K562 (cell line): Measurements from ENCODE around the gene SHTN1. TPM values are rescaled to one million over a fixed set of nuclear protein-coding genes. Genes with fewer than 3 reads are reported as not detected.
A peak's percentile ranks its signal among the peaks of the same experiment; 100 is the strongest.

Source experiments
- ATAC-seq: fragments of 200-7000 bp; cut with Tn5 transposase; 3 replicates; pipeline ENCODE4 v1.9.1; 2020; ENCODE audit warnings: moderate library complexity
- BruUV-seq: library from RNA; stranded (reverse); fragments of 400-500 nt; replicated peaks from 2 replicates; lab custom pipeline; 2021; lab: Mats Ljungman, UMichigan
- CTCF ChIA-PET: fragments of 300-600 bp; formaldehyde crosslinking; extraction: SDS; loops from one replicate; lab custom pipeline; 2021; ENCODE audit warnings: low intra/inter-chr PET ratio; lab: Yijun Ruan, JAX
- POLR2A ChIA-PET: fragments of 300-600, 350-650 bp; sonication (Branson Sonifier 250); formaldehyde crosslinking; extraction: SDS; loops from one replicate; lab custom pipeline; 2021; ENCODE audit warnings: antibody characterized with exemption, inconsistent platforms; lab: Yijun Ruan, JAX
- DNase-seq, 4 experiments: peaks; one replicate each; pipeline versions ENCODE4 v3.0.0 to v3.0.0-alpha.2; 2011 to 2018; ENCODE audit warnings: low spot score in 3 of 4, mixed read lengths in 3 of 4; ENCODE audit errors: extremely low read depth in 1 of 4
- FAIRE-seq: peaks from 2 replicates; lab custom pipeline; 2011; peaks lifted over from hg19 to GRCh38; lab: Jason Lieb, UNC
- H2AFZ ChIP-seq: 2 replicates; pipeline ENCODE4 v1.6.0; 2011; ENCODE audit warnings: low read depth, low read length, control low read depth, inconsistent platforms
- H3K27ac ChIP-seq: fragments of 200-600 bp; 3 replicates; pipeline ENCODE4 v1.8.0; 2011; ENCODE audit warnings: low read depth, mild to moderate bottlenecking, control low read depth, inconsistent platforms, low read length, moderate library complexity, mixed read lengths; ENCODE audit errors: extremely low read depth
- H3K27me3 ChIP-seq, 2 experiments: fragments of 300-600 bp in 1 of 2; 2 replicates in 1 of 2; 3 replicates in 1 of 2; pipeline versions ENCODE4 v1.6.0 to v1.8.0; 2011; ENCODE audit warnings: inconsistent platforms in 2 of 2, low read length in 2 of 2, mild to moderate bottlenecking in 1 of 2, mixed read lengths in 1 of 2, moderate library complexity in 1 of 2; ENCODE audit not compliant: control insufficient read depth in 2 of 2, insufficient read depth in 2 of 2
- H3K36me3 ChIP-seq: fragments of 300-600 bp; 3 replicates; pipeline ENCODE4 v1.8.0; 2011; ENCODE audit warnings: mild to moderate bottlenecking, low read length, inconsistent platforms; ENCODE audit not compliant: control insufficient read depth, insufficient read depth
- H3K4me1 ChIP-seq, 2 experiments: fragments of 200-600 bp in 1 of 2; replicated peaks in 1 of 2; 2 replicates in 1 of 2; 3 replicates in 1 of 2; pipeline versions ENCODE4 v1.5.1 to v1.8.0; 2011; ENCODE audit warnings: inconsistent platforms in 2 of 2, low read length in 2 of 2, mild to moderate bottlenecking in 1 of 2, mixed read lengths in 1 of 2, moderate library complexity in 1 of 2; ENCODE audit not compliant: control insufficient read depth in 2 of 2, insufficient read depth in 2 of 2
- H3K4me2 ChIP-seq: 2 replicates; pipeline ENCODE4 v1.6.1; 2011; ENCODE audit warnings: low read length, control low read depth, inconsistent platforms, mixed read lengths; ENCODE audit not compliant: insufficient read depth
- H3K4me3 ChIP-seq: fragments of 200-600 bp; sonication (generic), shearing (Covaris generic); 2 replicates; pipeline ENCODE4 v1.5.1; 2016; ENCODE audit warnings: control low read depth, inconsistent platforms
- H3K79me2 ChIP-seq: fragments of 200-600 bp; 3 replicates; pipeline ENCODE4 v1.8.0; 2011; ENCODE audit warnings: low read length, inconsistent platforms; ENCODE audit not compliant: control insufficient read depth, insufficient read depth
- H3K9ac ChIP-seq, 2 experiments: 2 replicates each; pipeline versions ENCODE4 v1.6.0 to v1.6.1; 2011; ENCODE audit warnings: low read depth in 2 of 2, low read length in 2 of 2, control low read depth in 1 of 2, inconsistent platforms in 1 of 2, mild to moderate bottlenecking in 1 of 2, mixed read lengths in 1 of 2; ENCODE audit not compliant: insufficient read depth in 1 of 2
- H3K9me1 ChIP-seq: one replicate; pipeline ENCODE4 v1.6.0; 2011; ENCODE audit warnings: inconsistent platforms, mild to moderate bottlenecking, low read length, moderate library complexity; ENCODE audit not compliant: control insufficient read depth, insufficient read depth
- H3K9me3 ChIP-seq: replicated peaks from 2 replicates; pipeline ENCODE4 v1.5.1; 2011; ENCODE audit warnings: low read depth, low read length, inconsistent platforms; ENCODE audit not compliant: control insufficient read depth, insufficient read depth
- H4K20me1 ChIP-seq: replicated peaks from 2 replicates; pipeline ENCODE4 v1.6.1; 2011; ENCODE audit warnings: low read length, inconsistent platforms, mixed read lengths; ENCODE audit not compliant: control insufficient read depth, insufficient read depth
- CC2D1A ChIP-seq: fragments of 450-650 bp; IDR thresholded peaks from 2 replicates; pipeline ENCODE4 v1.6.1; 2017; ENCODE audit warnings: mild to moderate bottlenecking
- HEY1 ChIP-seq: fragments of 250-450 bp; sonication (Bioruptor Pico); IDR thresholded peaks from 2 replicates; pipeline ENCODE4 v1.5.0; 2020; ENCODE audit warnings: mild to moderate bottlenecking, moderate library complexity, borderline replicate concordance
- HMG20A ChIP-seq: fragments of 450-650 bp; formaldehyde crosslinking; conservative IDR thresholded peaks from 2 replicates; pipeline ENCODE4 v1.4.0; 2020; ENCODE audit warnings: mild to moderate bottlenecking, mixed read lengths
- NFYB ChIP-seq: IDR thresholded peaks from 2 replicates; pipeline ENCODE4 v1.6.1; 2011; ENCODE audit warnings: mild to moderate bottlenecking, moderate library complexity; ENCODE audit not compliant: insufficient read length; ENCODE audit errors: extremely low read depth
- ZFP36 ChIP-seq: fragments of 150-350 bp; IDR thresholded peaks from 2 replicates; pipeline ENCODE4 v1.6.1; 2018; ENCODE audit warnings: low read length, low read depth; ENCODE audit not compliant: partially characterized antibody
- ZKSCAN1 ChIP-seq: fragments of 150-350 bp; IDR thresholded peaks from 2 replicates; pipeline ENCODE4 v1.6.1; 2016; ENCODE audit warnings: low read depth, low read length
- ZZZ3 ChIP-seq: fragments of 450-650 bp; IDR thresholded peaks from 2 replicates; pipeline ENCODE4 v1.6.1; 2016; ENCODE audit warnings: antibody characterized with exemption, mild to moderate bottlenecking, moderate library complexity
- WGBS: fragments of 100-300 bp; shearing (Covaris generic); methylation state at CpG from one replicate; pipeline ENCODE4 v1.1.6; 2016; ENCODE audit warnings: low coverage, mixed read lengths; ENCODE audit not compliant: insufficient coverage; ENCODE audit errors: missing lambda C conversion rate; 5-methylcytosine and 5-hydroxymethylcytosine counted together
- in situ Hi-C: fragments of 300-500 bp; cut with MboI; formaldehyde crosslinking; loops from 4 replicates; pipeline ENCODE4 v1.15.0; 2018; ENCODE audit warnings: inconsistent platforms, mixed read lengths
- intact Hi-C: fragments of 100-400 bp; cut with micrococcal nuclease; formaldehyde crosslinking; loops from 2 replicates; pipeline ENCODE4 v1.14.2; 2022
- polyA plus RNA-seq, 8 experiments: library from polyadenylated mRNA; depleted of rRNA in 4 of 8; stranded (reverse) in 5 of 8; unstranded in 3 of 8; fragments of >200 nt; fragmentation: Nextera tagmentation in 2 of 8; fragmentation: Illumina TruSeq in 1 of 8; extraction: Ambion mirVana in 2 of 8; extraction: Trizol in 1 of 8; gene quantifications; 2 replicates each; pipeline versions ENCODE4 v1.2.1 to v1.2.3, GENCODE V29; 2011 to 2014; ENCODE audit warnings: inconsistent platforms in 1 of 8, missing spikeins in 1 of 8
- total RNA-seq, 7 experiments: library from RNA; depleted of rRNA in 6 of 7; stranded (reverse); fragments of >200 nt in 6 of 7; fragmentation: Illumina TruSeq in 2 of 7; extraction: Trizol in 2 of 7; gene quantifications; 2 replicates each; pipeline versions ENCODE4 v1.2.1 to v1.2.3, GENCODE V29; 2011 to 2021; ENCODE audit warnings: low replicate concordance in 1 of 7
- TF ChIP-seq, protein P1 (sequence below): fragments of 250-450 bp; sonication (Bioruptor Pico); IDR thresholded peaks from 2 replicates; pipeline ENCODE4 v1.5.0; 2021
- TF ChIP-seq, protein P2 (sequence below): sonication (generic); formaldehyde crosslinking; IDR thresholded peaks from 2 replicates; pipeline ENCODE4 v1.4.0; 2020; ENCODE audit warnings: mild to moderate bottlenecking, missing genetic modification reagents
- TF ChIP-seq, protein P3 (sequence below): sonication (generic); formaldehyde crosslinking; IDR thresholded peaks from 2 replicates; pipeline ENCODE4 v1.8.0; 2022; ENCODE audit warnings: mild to moderate bottlenecking, missing genetic modification reagents
- TF ChIP-seq, protein P4 (sequence below): fragments of 250-450 bp; sonication (Bioruptor Pico); IDR thresholded peaks from 2 replicates; pipeline ENCODE4 v1.8.0; 2021; ENCODE audit warnings: moderate library complexity, mild to moderate bottlenecking, inconsistent platforms

Gene SHTN1
- total and polyA plus RNA-seq, 9 of the 15 experiments (the other 6 are each of a cell fraction or from before 2014, with no cell fraction given), result 5.4 to 21.3 (median 13.3) TPM

DNA sequence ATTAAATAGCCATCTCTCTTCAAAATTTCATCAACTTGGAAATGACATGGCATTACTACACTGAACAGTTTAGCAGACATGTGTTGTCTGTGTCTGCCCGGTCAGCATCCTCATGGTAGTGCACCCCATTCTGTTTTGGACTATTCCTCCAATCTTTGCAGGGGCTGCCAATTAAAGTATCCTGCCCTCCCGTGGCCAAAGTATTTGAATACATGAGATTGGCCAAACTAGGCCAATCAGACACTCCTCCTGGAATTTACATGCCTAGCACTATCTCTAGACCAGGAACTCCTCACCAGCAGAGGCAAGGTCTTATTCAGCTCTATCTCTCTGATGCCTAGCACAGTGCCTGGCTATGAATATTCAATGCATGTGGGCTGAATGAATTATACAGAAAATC is 4.4 kb downstream of the SHTN1 start:
- in situ Hi-C loops, result no loop called here
- H3K4me3 ChIP-seq, result no peak overlapping the region
- no peak overlapping the region for H3K9ac ChIP-seq
- no peaks in the 10 kb centered on the region for H4K20me1 ChIP-seq
- intact Hi-C loops, result loop anchor here (5.0 kb wide), 1 partner anchor 53 kb away; no protein-coding TSS in a partner anchor
- ChIA-PET POLR2A (interaction anchor here (1.1 to 1.2 kb wide), 2 partner anchors 9 to 11 kb away, joined by 3 read pairs; no protein-coding TSS in a partner anchor), CTCF (no interaction called here)
- FAIRE-seq, result no peak
- DNase-seq, result peak in 2 of 4 experiments; percentile 7 to 10
- peaks cover 4 to 10% of the 10 kb centered on the region in 2 experiments; a peak in 4 of 5 replicates for H3K4me1 ChIP-seq
- H3K9me3 ChIP-seq, result no peaks in the 10 kb centered on the region
- H3K27ac ChIP-seq, result no peak overlapping the region
- H2AFZ ChIP-seq, result no peak overlapping the region
- 60% methylated on average over 2 of the region's 2 CpGs for WGBS
- H3K27me3 ChIP-seq, result no peaks in the 10 kb centered on the region
- H3K36me3 ChIP-seq, result no peaks in the 10 kb centered on the region; the same call in 2 of the 3 replicates
- H3K79me2 ChIP-seq, result peaks cover 88% of the 10 kb centered on the region
- no TSS peak for BruUV-seq
- H3K4me2 ChIP-seq, result no peak overlapping the region
- no peaks in the 10 kb centered on the region for H3K9me1 ChIP-seq
- no peak for ATAC-seq
- TF ChIP-seq ZKSCAN1 (no peak), HEY1 (CRISPR knock-in tag) (no peak), HMG20A (CRISPR knock-in tag) (no peak), CC2D1A (no peak), ZFP36 (no peak), NFYB (no peak), ZZZ3 (no peak)
- TF ChIP-seq, protein P1, sequence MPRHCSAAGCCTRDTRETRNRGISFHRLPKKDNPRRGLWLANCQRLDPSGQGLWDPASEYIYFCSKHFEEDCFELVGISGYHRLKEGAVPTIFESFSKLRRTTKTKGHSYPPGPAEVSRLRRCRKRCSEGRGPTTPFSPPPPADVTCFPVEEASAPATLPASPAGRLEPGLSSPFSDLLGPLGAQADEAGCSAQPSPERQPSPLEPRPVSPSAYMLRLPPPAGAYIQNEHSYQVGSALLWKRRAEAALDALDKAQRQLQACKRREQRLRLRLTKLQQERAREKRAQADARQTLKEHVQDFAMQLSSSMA (CRISPR knock-in tag), result no peak
- TF ChIP-seq, protein P2, sequence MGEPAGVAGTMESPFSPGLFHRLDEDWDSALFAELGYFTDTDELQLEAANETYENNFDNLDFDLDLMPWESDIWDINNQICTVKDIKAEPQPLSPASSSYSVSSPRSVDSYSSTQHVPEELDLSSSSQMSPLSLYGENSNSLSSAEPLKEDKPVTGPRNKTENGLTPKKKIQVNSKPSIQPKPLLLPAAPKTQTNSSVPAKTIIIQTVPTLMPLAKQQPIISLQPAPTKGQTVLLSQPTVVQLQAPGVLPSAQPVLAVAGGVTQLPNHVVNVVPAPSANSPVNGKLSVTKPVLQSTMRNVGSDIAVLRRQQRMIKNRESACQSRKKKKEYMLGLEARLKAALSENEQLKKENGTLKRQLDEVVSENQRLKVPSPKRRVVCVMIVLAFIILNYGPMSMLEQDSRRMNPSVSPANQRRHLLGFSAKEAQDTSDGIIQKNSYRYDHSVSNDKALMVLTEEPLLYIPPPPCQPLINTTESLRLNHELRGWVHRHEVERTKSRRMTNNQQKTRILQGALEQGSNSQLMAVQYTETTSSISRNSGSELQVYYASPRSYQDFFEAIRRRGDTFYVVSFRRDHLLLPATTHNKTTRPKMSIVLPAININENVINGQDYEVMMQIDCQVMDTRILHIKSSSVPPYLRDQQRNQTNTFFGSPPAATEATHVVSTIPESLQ, result no peak
- TF ChIP-seq, protein P3, sequence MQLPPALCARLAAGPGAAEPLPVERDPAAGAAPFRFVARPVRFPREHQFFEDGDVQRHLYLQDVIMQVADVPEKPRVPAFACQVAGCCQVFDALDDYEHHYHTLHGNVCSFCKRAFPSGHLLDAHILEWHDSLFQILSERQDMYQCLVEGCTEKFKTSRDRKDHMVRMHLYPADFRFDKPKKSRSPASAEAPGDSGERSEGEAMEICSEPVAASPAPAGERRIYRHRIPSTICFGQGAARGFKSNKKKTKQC (CRISPR knock-in tag), result no peak
- TF ChIP-seq, protein P4, sequence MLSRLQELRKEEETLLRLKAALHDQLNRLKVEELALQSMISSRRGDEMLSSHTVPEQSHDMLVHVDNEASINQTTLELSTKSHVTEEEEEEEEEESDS (CRISPR knock-in tag), result no peak
